Mammary epithelial cell (primary cell): ENCODE data around the gene OR2G6.
"Not testable (repeated sequence)": the region's sequence is repeated elsewhere in the genome, so short reads cannot be mapped to it uniquely, and the experiment has no call there.

Source experiments
- CTCF ChIP-seq, 2 donors: IDR thresholded peaks in 1 of 2; conservative IDR thresholded peaks in 1 of 2; 2 replicates each; pipeline ENCODE4 v1.5.1; 2011 to 2012; ENCODE audit warnings: inconsistent platforms in 2 of 2, low read length in 2 of 2, mild to moderate bottlenecking in 2 of 2, control low read depth in 1 of 2, low read depth in 1 of 2; ENCODE audit not compliant: insufficient read depth in 1 of 2; ENCODE audit errors: extremely low read depth in 1 of 2
- EZH2 ChIP-seq: IDR thresholded peaks from 2 replicates; pipeline ENCODE4 v1.6.1; 2012; ENCODE audit warnings: low read length, inconsistent platforms, borderline replicate concordance

GRCh38 chr1:248496661-248497060, 11.2 kb upstream of the OR2G6 start:
- TF ChIP-seq CTCF (conservative IDR thresholded peaks at IDR 0.05 in 1 of 2, IDR thresholded peaks at IDR 0.05 in 1 of 2; ENCODE audit: extremely low read depth in 1 of 2, insufficient read depth in 1 of 2, low read depth in 1 of 2, low read length in 2 of 2); EZH2: not testable (repeated sequence)
